KMS-11 (cell line): Measurements from ENCODE around the gene DOK3.
A peak's percentile ranks its signal among the peaks of the same experiment; 100 is the strongest.

Experiments
- H2AFZ ChIP-seq: fragments of 200-600 bp; sonication (generic); 2 replicates; pipeline ENCODE4 v1.6.1; 2016; ENCODE audit warnings: antibody characterized with exemption, mixed run types, low read depth
- H3K27ac ChIP-seq: fragments of 200-600 bp; sonication (generic); 2 replicates; pipeline ENCODE4 v1.6.1; 2016; ENCODE audit warnings: mild to moderate bottlenecking, mixed run types
- H3K27me3 ChIP-seq: fragments of 200-600 bp; sonication (generic); 2 replicates; pipeline ENCODE4 v1.6.1; 2017; ENCODE audit warnings: mild to moderate bottlenecking, low read depth, mixed run types, moderate library complexity; ENCODE audit not compliant: insufficient read depth
- H3K36me3 ChIP-seq: fragments of 200-600 bp; sonication (generic); 2 replicates; pipeline ENCODE4 v1.6.1; 2017; ENCODE audit warnings: mild to moderate bottlenecking, mixed run types; ENCODE audit not compliant: insufficient read depth
- H3K4me1 ChIP-seq: fragments of 200-600 bp; sonication (generic); 2 replicates; pipeline ENCODE4 v1.6.1; 2016; ENCODE audit warnings: mild to moderate bottlenecking, low read depth, mixed run types; ENCODE audit not compliant: poor library complexity, severe bottlenecking
- H3K4me2 ChIP-seq: fragments of 200-600 bp; sonication (generic); 2 replicates; pipeline ENCODE4 v1.7.0; 2016; ENCODE audit warnings: mild to moderate bottlenecking, mixed run types
- H3K4me3 ChIP-seq: fragments of 200-600 bp; sonication (generic); IDR thresholded peaks from 2 replicates; pipeline ENCODE4 v1.6.1; 2017; ENCODE audit warnings: low read depth, low read length, mixed read lengths; ENCODE audit not compliant: insufficient read depth
- H3K79me2 ChIP-seq: fragments of 200-600 bp; sonication (generic); 2 replicates; pipeline ENCODE4 v1.6.1; 2016; ENCODE audit warnings: low read depth, mixed run types; ENCODE audit not compliant: insufficient read depth
- H3K9ac ChIP-seq: fragments of 200-600 bp; sonication (generic); 2 replicates; pipeline ENCODE4 v1.6.1; 2016; ENCODE audit warnings: mild to moderate bottlenecking, mixed run types
- H4K20me1 ChIP-seq: fragments of 200-600 bp; sonication (generic); 2 replicates; pipeline ENCODE4 v1.6.1; 2016; ENCODE audit warnings: mild to moderate bottlenecking, mixed run types; ENCODE audit not compliant: insufficient read depth
- TF ChIP-seq, protein P1 (sequence below): fragments of 200-600 bp; sonication (generic); conservative IDR thresholded peaks from 2 replicates; pipeline ENCODE4 v1.6.1; 2017; ENCODE audit warnings: low read depth, mild to moderate bottlenecking, antibody characterized with exemption, low read length, moderate library complexity, mixed read lengths

DOK3 gene

DNA sequence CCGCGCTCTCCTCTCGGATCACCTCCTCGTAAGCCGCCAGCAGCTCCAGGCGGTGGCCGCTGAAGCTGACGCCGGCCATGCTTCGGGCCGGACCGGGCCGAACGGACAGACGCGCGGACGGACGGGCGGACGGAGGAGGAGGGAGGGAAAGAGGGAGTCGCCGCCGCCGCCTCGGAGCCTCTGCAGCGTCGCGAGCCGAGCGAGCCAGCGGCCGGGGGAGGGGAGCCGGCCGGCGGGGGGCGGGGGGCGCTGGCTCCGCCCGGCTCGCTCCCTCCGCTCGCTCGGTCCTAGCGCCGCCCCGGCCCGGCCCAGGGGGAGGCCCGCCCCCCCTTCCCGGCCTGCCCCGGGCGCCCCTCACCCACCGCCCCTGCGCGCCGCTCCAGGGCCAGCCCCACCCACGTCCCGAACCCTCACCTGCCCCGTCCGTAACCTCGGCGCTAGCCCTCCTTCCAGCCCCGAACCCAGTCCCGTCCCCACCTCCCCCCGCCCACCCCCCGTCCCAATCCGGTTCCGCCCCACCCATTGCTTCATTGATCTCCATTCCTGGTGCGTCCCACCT is 36.1 kb downstream of the DOK3 start, which contains the start of gene DBN1:
Gene DBN1, minus strand, starts transcription at position 192 of the 559 bp plus-strand sequence. Its CDS starts 113 bp downstream, at position 79.
- Histone ChIP-seq H3K4me1 (peaks cover 5% of the 10 kb centered on the region), H3K27ac (no peak within 1 kb of the TSS), H3K9ac (peak within 1 kb of the TSS; percentile 50; the same call in 1 of the 2 replicates), H3K79me2 (no peaks in the 10 kb centered on the region), H4K20me1 (no peaks in the 10 kb centered on the region), H3K27me3 (no peaks in the 10 kb centered on the region), H3K36me3 (no peaks in the 10 kb centered on the region), H3K4me3 (no peak within 1 kb of the TSS), H2AFZ (peak within 1 kb of the TSS; percentile 41; the same call in 1 of the 2 replicates), H3K4me2 (peak within 1 kb of the TSS; percentile 68)
- TF ChIP-seq, protein P1, sequence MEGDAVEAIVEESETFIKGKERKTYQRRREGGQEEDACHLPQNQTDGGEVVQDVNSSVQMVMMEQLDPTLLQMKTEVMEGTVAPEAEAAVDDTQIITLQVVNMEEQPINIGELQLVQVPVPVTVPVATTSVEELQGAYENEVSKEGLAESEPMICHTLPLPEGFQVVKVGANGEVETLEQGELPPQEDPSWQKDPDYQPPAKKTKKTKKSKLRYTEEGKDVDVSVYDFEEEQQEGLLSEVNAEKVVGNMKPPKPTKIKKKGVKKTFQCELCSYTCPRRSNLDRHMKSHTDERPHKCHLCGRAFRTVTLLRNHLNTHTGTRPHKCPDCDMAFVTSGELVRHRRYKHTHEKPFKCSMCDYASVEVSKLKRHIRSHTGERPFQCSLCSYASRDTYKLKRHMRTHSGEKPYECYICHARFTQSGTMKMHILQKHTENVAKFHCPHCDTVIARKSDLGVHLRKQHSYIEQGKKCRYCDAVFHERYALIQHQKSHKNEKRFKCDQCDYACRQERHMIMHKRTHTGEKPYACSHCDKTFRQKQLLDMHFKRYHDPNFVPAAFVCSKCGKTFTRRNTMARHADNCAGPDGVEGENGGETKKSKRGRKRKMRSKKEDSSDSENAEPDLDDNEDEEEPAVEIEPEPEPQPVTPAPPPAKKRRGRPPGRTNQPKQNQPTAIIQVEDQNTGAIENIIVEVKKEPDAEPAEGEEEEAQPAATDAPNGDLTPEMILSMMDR = no peak

DNA sequence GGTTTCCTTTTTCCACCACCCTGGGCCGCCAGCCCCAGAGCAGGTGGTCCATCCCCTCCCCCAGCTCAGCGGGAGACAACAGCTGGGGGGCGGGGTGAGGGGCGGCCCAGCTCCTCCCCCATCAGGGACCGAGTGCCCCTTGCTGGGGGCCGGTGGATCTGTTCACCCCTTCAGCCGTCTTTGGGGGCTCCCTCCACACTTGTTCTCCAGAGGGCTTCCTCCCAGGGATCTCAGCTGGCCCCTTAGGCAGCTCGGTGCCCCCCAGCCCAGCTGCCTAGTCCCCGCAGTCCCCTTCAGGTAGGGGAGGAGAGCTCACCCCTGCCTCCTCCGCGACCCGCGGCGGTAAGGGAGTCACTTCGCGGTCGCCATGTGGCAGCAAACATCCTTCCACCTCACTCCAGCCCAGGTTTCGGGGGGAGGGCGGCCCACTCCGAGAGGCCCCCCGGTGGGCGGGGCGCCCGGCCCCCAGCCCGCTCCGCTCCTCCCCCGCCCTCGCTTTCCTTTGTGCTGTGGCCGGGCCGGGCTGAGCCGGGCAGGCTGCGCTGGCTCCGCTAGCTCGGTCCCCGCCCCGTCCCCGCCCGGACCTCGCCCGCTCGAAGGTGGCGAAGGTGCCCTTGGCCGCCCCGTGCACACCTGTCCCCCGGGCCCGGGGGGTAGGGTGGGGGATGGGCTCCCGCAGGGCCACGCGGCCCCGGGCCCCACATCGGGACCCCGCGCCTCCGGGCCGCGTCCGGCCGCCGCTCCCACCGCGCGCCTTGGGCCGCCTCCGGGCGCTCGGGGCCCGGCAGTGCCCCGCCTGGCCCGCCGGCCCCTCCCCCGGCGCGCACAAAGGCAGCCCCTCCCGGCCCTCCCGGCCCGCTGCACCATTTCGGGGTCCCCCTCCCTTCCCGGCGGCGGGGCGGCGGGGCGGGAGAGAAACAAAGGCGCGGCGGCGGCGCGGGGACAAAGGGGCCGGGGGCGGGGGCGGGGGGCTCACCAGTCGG is 36.9 kb downstream of the DOK3 start:
- Histone ChIP-seq H3K27ac (no peak overlapping the region), H3K4me1 (peaks cover 5% of the 10 kb centered on the region), H3K79me2 (no peaks in the 10 kb centered on the region), H3K9ac (peak overlapping the region; percentile 50; the same call in 1 of the 2 replicates), H3K4me3 (no peak overlapping the region), H3K36me3 (no peaks in the 10 kb centered on the region), H4K20me1 (no peaks in the 10 kb centered on the region), H2AFZ (peak overlapping the region; percentile 41; the same call in 1 of the 2 replicates), H3K4me2 (peak overlapping the region; percentile 68), H3K27me3 (no peaks in the 10 kb centered on the region)
- TF ChIP-seq, protein P1 = no peak

DNA sequence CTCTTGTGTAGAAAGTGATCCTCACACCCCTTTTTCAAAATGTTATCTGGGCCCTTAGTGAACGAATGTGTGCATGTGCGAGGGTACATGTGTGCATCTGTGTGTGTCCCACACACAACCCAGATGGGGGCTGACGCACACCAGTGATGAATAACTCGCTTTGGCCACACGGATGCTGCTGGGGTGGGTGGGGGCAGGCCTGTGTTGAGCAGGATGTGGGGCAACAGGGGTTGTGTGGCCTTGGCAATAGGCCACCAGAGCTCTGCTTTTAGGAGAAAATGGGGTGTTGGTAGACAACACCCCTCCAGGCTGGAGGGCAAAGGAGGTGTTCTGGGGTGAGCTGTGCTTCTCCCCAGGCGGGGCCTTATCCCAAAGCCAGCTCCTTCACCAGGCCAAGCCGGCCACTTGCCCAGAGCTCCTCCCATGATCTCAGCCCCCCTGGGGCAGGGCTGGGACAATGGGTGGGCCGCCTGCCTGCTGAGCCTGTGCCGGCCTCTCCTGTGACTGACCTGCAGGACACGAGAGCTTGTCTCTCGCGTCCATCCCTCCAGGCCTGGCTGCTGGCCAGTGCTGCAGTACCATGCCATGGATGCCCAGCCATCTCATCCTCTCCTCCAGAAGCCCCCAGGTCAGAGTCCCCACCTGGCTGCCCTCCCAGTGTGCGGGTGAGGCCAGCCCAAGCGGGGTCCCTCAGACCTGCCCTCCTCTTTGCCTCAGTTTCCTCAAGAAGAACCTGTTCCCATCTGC is 37.8 kb downstream of the DOK3 start:
- H3K4me2 ChIP-seq = peak overlapping the region; percentile 68
- H3K27ac ChIP-seq = no peak overlapping the region
- H3K4me1 ChIP-seq = peaks cover 5% of the 10 kb centered on the region
- H3K36me3 ChIP-seq = no peaks in the 10 kb centered on the region
- TF ChIP-seq, protein P1 = no peak
- no peak overlapping the region for H2AFZ ChIP-seq
- H3K27me3 ChIP-seq = no peaks in the 10 kb centered on the region
- H3K4me3 ChIP-seq = no peak overlapping the region
- H3K9ac ChIP-seq = peak overlapping the region; percentile 50; the same call in 1 of the 2 replicates
- no peaks in the 10 kb centered on the region for H4K20me1 ChIP-seq
- no peaks in the 10 kb centered on the region for H3K79me2 ChIP-seq

DNA sequence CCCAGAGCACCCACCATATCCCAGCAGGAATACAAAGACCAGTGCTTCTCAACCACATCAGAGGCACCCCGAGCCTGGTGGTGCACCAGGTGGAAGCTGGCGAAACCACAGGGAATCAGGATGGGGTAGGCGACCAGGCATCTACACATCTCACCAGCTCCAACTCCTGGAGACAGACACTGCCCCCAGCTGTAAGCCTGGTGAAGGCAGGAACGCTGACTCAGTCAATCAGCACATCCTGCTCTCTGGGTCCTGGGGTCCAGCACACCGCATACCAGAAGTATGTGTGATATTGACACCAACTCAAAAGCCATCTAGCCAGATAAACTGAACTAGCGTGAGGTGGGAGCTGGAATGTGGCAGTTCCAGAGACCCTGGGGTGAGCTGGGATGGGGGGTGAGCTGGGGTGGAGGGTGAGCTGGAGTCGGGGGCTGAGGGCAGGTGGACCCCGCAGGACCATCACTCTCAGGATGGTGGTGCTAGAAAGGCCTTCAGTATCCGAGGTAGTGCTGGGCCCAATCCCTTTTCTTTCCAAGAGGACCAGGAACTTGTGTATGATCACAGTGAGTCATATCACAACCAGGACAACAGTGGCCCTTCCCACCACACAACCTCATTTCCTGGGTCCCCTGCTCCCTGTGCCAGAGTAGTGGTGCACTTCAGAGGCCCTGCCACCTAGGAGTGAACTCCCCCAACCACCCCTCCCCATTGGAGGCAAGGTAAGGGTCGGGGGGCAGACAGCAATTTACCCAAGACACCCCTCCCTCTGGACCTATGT is 38.7 kb downstream of the DOK3 start:
- H3K27me3 ChIP-seq = no peaks in the 10 kb centered on the region
- peaks cover 5% of the 10 kb centered on the region for H3K4me1 ChIP-seq
- H3K4me2 ChIP-seq = no peak overlapping the region
- no peaks in the 10 kb centered on the region for H4K20me1 ChIP-seq
- H3K27ac ChIP-seq = no peak overlapping the region
- H3K4me3 ChIP-seq = no peak overlapping the region
- TF ChIP-seq, protein P1 = no peak
- no peak overlapping the region for H2AFZ ChIP-seq
- H3K9ac ChIP-seq = no peak overlapping the region
- no peaks in the 10 kb centered on the region for H3K79me2 ChIP-seq
- H3K36me3 ChIP-seq = no peaks in the 10 kb centered on the region
